Smooth muscle cell (in vitro differentiated cells): ENCODE data around the gene FAM76B. TPM values are rescaled to one million over a fixed set of nuclear protein-coding genes. Genes with fewer than 3 reads are reported as not detected.

Experiments
- DNase-seq: peaks from one replicate; lab custom pipeline; 2025; ENCODE audit not compliant: unreplicated experiment; lab: John Stamatoyannopoulos, UW
- H2AFZ ChIP-seq: fragments of 200-600 bp; sonication (generic); 2 replicates; pipeline ENCODE4 v1.6.0; 2016; ENCODE audit warnings: antibody characterized with exemption, low read depth, mild to moderate bottlenecking
- H3F3A ChIP-seq: fragments of 200-600 bp; sonication (generic); 2 replicates; pipeline ENCODE4 v1.6.0; 2017; ENCODE audit warnings: antibody characterized with exemption, low read depth
- H3K27ac ChIP-seq: fragments of 200-600 bp; sonication (generic); 2 replicates; pipeline ENCODE4 v1.5.1; 2016; ENCODE audit warnings: low read depth, mild to moderate bottlenecking
- H3K27me3 ChIP-seq: fragments of 200-600 bp; sonication (generic); 2 replicates; pipeline ENCODE4 v1.6.1; 2016; ENCODE audit warnings: low read depth, mild to moderate bottlenecking
- H3K36me3 ChIP-seq: fragments of 200-600 bp; sonication (generic); 2 replicates; pipeline ENCODE4 v1.5.1; 2016; ENCODE audit warnings: low read depth
- H3K4me1 ChIP-seq: fragments of 200-600 bp; sonication (generic); 2 replicates; pipeline ENCODE4 v1.5.1; 2016; ENCODE audit warnings: low read depth
- H3K4me2 ChIP-seq: fragments of 200-600 bp; sonication (generic); 2 replicates; pipeline ENCODE4 v1.6.0; 2016; ENCODE audit warnings: mild to moderate bottlenecking
- H3K4me3 ChIP-seq: fragments of 200-600 bp; sonication (generic); 2 replicates; pipeline ENCODE4 v1.5.1; 2016; ENCODE audit warnings: mild to moderate bottlenecking
- H3K79me2 ChIP-seq: fragments of 200-600 bp; sonication (generic); 2 replicates; pipeline ENCODE4 v1.6.0; 2016; ENCODE audit warnings: low read depth, mild to moderate bottlenecking
- H3K9ac ChIP-seq: fragments of 200-600 bp; sonication (generic); 2 replicates; pipeline ENCODE4 v1.6.0; 2016; ENCODE audit warnings: low read depth
- H3K9me3 ChIP-seq: fragments of 200-600 bp; sonication (generic); replicated peaks from 2 replicates; pipeline ENCODE4 v1.5.1; 2016; ENCODE audit warnings: low read depth
- H4K20me1 ChIP-seq: fragments of 200-600 bp; sonication (generic); 2 replicates; pipeline ENCODE4 v1.6.0; 2016; ENCODE audit warnings: low read depth
- WGBS: methylation state at CpG from one replicate; pipeline ENCODE4 v1.1.7; 2016; ENCODE audit warnings: low lambda C conversion rate; 5-methylcytosine and 5-hydroxymethylcytosine counted together
- polyA plus RNA-seq: library from polyadenylated mRNA; unstranded; fragments of >200 nt; fragmentation: Nextera tagmentation; extraction: Ambion mirVana; gene quantifications from 2 replicates; pipeline ENCODE4 v1.2.1, GENCODE V29; 2016
- total RNA-seq: library from RNA; depleted of rRNA; stranded (reverse); fragments of >200 nt; gene quantifications from 2 replicates; pipeline ENCODE4 v1.2.3, GENCODE V29; 2014
- TF ChIP-seq, protein P1 (sequence below): fragments of 200-600 bp; sonication (generic); IDR thresholded peaks from 2 replicates; pipeline ENCODE4 v1.5.1; 2017; ENCODE audit warnings: borderline replicate concordance, mild to moderate bottlenecking, antibody characterized with exemption; ENCODE audit not compliant: insufficient read depth, poor library complexity, severe bottlenecking

FAM76B gene
- total and polyA plus RNA-seq, 2 experiments from 2014 or later, result 14.0 to 31.3 TPM

GRCh38 chr11:95790933-95791708 lies 1.5 kb upstream of the FAM76B start:
- peaks cover 20% of the 10 kb centered on the region for H3K4me1 ChIP-seq
- no peaks in the 10 kb centered on the region for H3K9me3 ChIP-seq
- TF ChIP-seq, protein P1, sequence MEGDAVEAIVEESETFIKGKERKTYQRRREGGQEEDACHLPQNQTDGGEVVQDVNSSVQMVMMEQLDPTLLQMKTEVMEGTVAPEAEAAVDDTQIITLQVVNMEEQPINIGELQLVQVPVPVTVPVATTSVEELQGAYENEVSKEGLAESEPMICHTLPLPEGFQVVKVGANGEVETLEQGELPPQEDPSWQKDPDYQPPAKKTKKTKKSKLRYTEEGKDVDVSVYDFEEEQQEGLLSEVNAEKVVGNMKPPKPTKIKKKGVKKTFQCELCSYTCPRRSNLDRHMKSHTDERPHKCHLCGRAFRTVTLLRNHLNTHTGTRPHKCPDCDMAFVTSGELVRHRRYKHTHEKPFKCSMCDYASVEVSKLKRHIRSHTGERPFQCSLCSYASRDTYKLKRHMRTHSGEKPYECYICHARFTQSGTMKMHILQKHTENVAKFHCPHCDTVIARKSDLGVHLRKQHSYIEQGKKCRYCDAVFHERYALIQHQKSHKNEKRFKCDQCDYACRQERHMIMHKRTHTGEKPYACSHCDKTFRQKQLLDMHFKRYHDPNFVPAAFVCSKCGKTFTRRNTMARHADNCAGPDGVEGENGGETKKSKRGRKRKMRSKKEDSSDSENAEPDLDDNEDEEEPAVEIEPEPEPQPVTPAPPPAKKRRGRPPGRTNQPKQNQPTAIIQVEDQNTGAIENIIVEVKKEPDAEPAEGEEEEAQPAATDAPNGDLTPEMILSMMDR, result no peak
- 5% methylated on average over 29 of the region's 29 CpGs for WGBS
- peak overlapping the region; percentile 98 for H3K9ac ChIP-seq
- no peak for DNase-seq
- H4K20me1 ChIP-seq, result peaks cover 4% of the 10 kb centered on the region
- H3K36me3 ChIP-seq, result peaks cover 1% of the 10 kb centered on the region
- no peaks in the 10 kb centered on the region for H3F3A ChIP-seq
- peak overlapping the region; percentile 89 for H3K4me2 ChIP-seq
- peak overlapping the region; percentile 74 for H3K4me3 ChIP-seq
- H3K27ac ChIP-seq, result peak overlapping the region; percentile 98
- H3K27me3 ChIP-seq, result no peaks in the 10 kb centered on the region
- peak overlapping the region; percentile 81 for H2AFZ ChIP-seq
- H3K79me2 ChIP-seq, result peaks cover 77% of the 10 kb centered on the region

DNA sequence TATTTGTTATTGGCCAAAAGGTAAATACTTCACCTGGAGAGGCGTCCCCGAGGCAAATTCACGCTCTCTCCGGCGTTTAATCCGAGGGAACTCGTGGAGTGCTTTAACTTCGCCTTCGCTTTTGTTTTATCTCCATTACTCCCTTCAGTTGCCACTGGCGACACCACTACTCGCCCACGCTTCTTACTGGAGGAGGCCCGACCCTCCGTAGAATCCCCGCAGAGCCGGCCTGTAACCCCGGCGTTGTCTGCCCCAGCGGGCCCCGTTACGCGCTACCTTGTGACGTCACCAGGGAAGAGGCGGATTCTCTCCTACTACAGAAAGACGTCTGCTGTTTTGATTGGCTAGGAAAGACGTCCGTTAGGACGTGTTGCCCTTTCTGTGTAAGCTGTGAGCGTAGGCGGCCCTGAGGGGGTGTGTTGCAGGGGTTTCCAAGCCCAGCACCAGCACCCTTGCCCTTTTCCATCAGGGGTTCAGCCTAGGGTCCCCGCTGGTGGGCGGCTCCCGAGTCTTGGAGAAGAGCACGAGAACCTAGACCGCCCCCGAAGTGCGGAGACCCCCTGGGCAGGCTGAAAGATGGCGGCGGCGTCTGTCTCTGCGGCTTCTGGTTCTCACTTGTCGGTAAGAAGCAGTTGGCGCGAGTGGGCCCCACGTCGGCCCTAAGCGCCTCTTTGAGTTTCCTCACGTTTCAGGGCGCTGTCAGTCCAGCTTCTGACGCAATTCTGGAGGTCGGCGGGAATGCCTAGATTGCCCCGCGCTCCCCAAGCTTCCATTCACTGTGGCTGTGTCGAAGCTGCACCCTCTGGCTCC lies 746 bp upstream of the FAM76B start, which contains the start of gene CEP57:
Gene CEP57 (plus strand): TSS at position 376 of the 810 bp plus-strand sequence. CDS start 201 bp downstream, at position 577.
- no peaks in the 10 kb centered on the region for H3K9me3 ChIP-seq
- H3K79me2 ChIP-seq, result peaks cover 76% of the 10 kb centered on the region
- H3K27ac ChIP-seq, result peak within 1 kb of the TSS; percentile 98
- WGBS, result under 1% methylated on average over 51 of the region's 55 CpGs
- TF ChIP-seq, protein P1, result no peak
- DNase-seq, result peak; percentile 89
- H2AFZ ChIP-seq, result peak within 1 kb of the TSS; percentile 82
- H3F3A ChIP-seq, result no peaks in the 10 kb centered on the region
- no peaks in the 10 kb centered on the region for H4K20me1 ChIP-seq
- H3K9ac ChIP-seq, result peak within 1 kb of the TSS; percentile 98
- peak within 1 kb of the TSS; percentile 74 for H3K4me3 ChIP-seq
- no peaks in the 10 kb centered on the region for H3K27me3 ChIP-seq
- peak within 1 kb of the TSS; percentile 89 for H3K4me2 ChIP-seq
- H3K4me1 ChIP-seq, result peaks cover 20% of the 10 kb centered on the region
- peaks cover 3% of the 10 kb centered on the region for H3K36me3 ChIP-seq

GRCh38 chr11:95788921-95789505 lies 569 bp downstream of the FAM76B start:
- TF ChIP-seq, protein P1, result peak; percentile 35

More at GRCh38 chr11:95788921-95789505, 569 bp downstream of the FAM76B start:
- Histone ChIP-seq H3K36me3 (peaks cover 3% of the 10 kb centered on the region), H3K4me3 (peak overlapping the region; percentile 74), H3K4me2 (peak overlapping the region; percentile 89), H3F3A (no peaks in the 10 kb centered on the region), H3K9ac (peak overlapping the region; percentile 98), H4K20me1 (no peaks in the 10 kb centered on the region), H3K9me3 (no peaks in the 10 kb centered on the region), H3K79me2 (peaks cover 71% of the 10 kb centered on the region), H2AFZ (peak overlapping the region; percentile 82), H3K4me1 (peaks cover 20% of the 10 kb centered on the region), H3K27ac (peak overlapping the region; percentile 98), H3K27me3 (no peaks in the 10 kb centered on the region)
- under 1% methylated on average over 30 of the region's 34 CpGs for WGBS
- DNase-seq, result peak; percentile 49
